Measurements from ENCODE around the gene NREP. TPM values are rescaled to one million over a fixed set of nuclear protein-coding genes. Genes with fewer than 3 reads are reported as not detected.

The NREP gene
- total and polyA plus RNA-seq, 10 of the 15 experiments (the other 5 are each of a cell fraction or from before 2014, with no cell fraction given), result 20.6 to 117 (median 32.2) TPM

DNA sequence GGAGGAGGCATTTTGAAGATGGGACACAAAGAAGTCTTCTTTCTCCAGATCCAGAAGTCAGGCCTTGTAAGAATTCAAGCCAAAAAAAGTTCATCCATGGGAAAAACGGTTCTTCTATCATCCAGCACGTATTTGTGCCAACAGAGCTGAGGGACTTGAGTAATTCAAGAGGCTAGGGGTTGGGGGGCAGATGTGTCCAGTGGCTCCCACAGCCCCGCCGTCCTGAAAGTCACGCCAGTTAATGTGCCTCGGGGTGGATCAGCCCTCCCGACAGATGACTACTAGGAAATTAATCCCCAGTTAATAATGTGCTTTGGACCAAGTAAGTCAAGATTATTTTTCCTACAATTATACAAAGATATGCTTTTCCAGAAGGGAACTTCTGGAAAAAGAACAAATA, 23.4 kb downstream of the NREP start:
- no peak for ATAC-seq
- Histone ChIP-seq H4K20me1 (ENCODE audit: control insufficient read depth, insufficient read depth) (no peaks in the 10 kb centered on the region), H3K4me1 (ENCODE audit: control insufficient read depth, insufficient read depth, low read length) (no peaks in the 10 kb centered on the region), H3K27me3 (replicated peaks in 1 of 2; ENCODE audit: control insufficient read depth in 2 of 2, insufficient read depth in 2 of 2, low read length in 1 of 2) (no peaks in the 10 kb centered on the region), H3K4me2 (ENCODE audit: control insufficient read depth, insufficient read depth) (no peak overlapping the region), H3K79me2 (ENCODE audit: control insufficient read depth, insufficient read depth, low read length) (no peaks in the 10 kb centered on the region), H3K4me3 (no peak overlapping the region), H3K27ac (ENCODE audit: control insufficient read depth, insufficient read depth) (no peak overlapping the region), H2AFZ (ENCODE audit: control insufficient read depth, low read depth, low read length) (no peak overlapping the region), H3K36me3 (ENCODE audit: control insufficient read depth in 2 of 2, insufficient read depth in 2 of 2, low read length in 1 of 2) (peaks cover 3 to 5% of the 10 kb centered on the region in 2 experiments; a peak in 3 of 4 replicates), H3K9me3 (replicated peaks; ENCODE audit: control insufficient read depth, insufficient read depth, low read length) (no peaks in the 10 kb centered on the region), H3K9ac (ENCODE audit: control insufficient read depth, insufficient read depth, low read length) (no peak overlapping the region)
- POLR2A ChIA-PET, result interaction anchor here (1.7 kb wide), 1 partner anchor 20 kb away, joined by 4 read pairs; no protein-coding TSS in a partner anchor
- RAD21 ChIA-PET (ENCODE audit: unreplicated experiment), result interaction anchor here (1.3 kb wide), 1 partner anchor 20 kb away, joined by 4 read pairs; no protein-coding TSS in a partner anchor
- SMC1A ChIA-PET (ENCODE audit: uncharacterized antibody, unreplicated experiment), result interaction anchor here (2.2 kb wide), 1 partner anchor 17 kb away, joined by 7 read pairs; no protein-coding TSS in a partner anchor
- CTCF ChIA-PET, result no interaction called here
- in situ Hi-C loops (cut with MboI) (no loop called here), intact Hi-C loops (cut with micrococcal nuclease; ENCODE audit: unreplicated experiment) (no loop called here)
- FAIRE-seq, result no peak
- BruUV-seq (replicated peaks), result no TSS peak
- DNase-seq (ENCODE audit: low read depth, low spot score), result no peak
- WGBS (ENCODE audit: insufficient coverage, insufficient replicate concordance, low lambda C conversion rate, missing lambda C conversion rate), result 71% methylated on average over 7 of the region's 7 CpGs
- TF ChIP-seq ETV6 (conservative IDR thresholded peaks at IDR 0.05 in 1 of 2, IDR thresholded peaks at IDR 0.05 in 1 of 2; ENCODE audit: borderline replicate concordance in 1 of 2, low read depth in 1 of 2), result no peak
- TF ChIP-seq ZBTB4 (CRISPR knock-in tag; IDR thresholded peaks at IDR 0.05), result no peak
- TF ChIP-seq YY1 (IDR thresholded peaks at IDR 0.05; ENCODE audit: low read depth, low read length), result no peak
- TF ChIP-seq BCL11A (IDR thresholded peaks at IDR 0.05; ENCODE audit: low read depth, low read length), result no peak
- TF ChIP-seq EGR1 (IDR thresholded peaks at IDR 0.05; ENCODE audit: borderline replicate concordance in 1 of 2, low read depth in 2 of 2, low read length in 2 of 2), result no peak
- TF ChIP-seq NKRF (conservative IDR thresholded peaks at IDR 0.05), result no peak
- TF ChIP-seq MEF2B (IDR thresholded peaks at IDR 0.05; ENCODE audit: partially characterized antibody, poor library complexity, severe bottlenecking), result no peak
- TF ChIP-seq EED (IDR thresholded peaks at IDR 0.05; ENCODE audit: low read depth), result no peak
- TF ChIP-seq, protein P1, sequence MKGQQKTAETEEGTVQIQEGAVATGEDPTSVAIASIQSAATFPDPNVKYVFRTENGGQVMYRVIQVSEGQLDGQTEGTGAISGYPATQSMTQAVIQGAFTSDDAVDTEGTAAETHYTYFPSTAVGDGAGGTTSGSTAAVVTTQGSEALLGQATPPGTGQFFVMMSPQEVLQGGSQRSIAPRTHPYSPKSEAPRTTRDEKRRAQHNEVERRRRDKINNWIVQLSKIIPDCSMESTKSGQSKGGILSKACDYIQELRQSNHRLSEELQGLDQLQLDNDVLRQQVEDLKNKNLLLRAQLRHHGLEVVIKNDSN (IDR thresholded peaks at IDR 0.05; ENCODE audit: borderline replicate concordance, extremely low read length, insufficient read depth, low read depth, low read length), result no peak
- TF ChIP-seq CUX1 (IDR thresholded peaks at IDR 0.05; ENCODE audit: insufficient replicate concordance, low read depth, low read length), result no peak
- TF ChIP-seq HCFC1 (IDR thresholded peaks at IDR 0.05; ENCODE audit: low read length), result no peak
- TF ChIP-seq HDAC2 (IDR thresholded peaks at IDR 0.05), result no peak

All from GM12878 (cell line).